Smooth muscle cell (in vitro differentiated cells): Measurements from ENCODE around the gene BABAM2. TPM values are rescaled to one million over a fixed set of nuclear protein-coding genes. Genes with fewer than 3 reads are reported as not detected.

Experiments
- DNase-seq: peaks from one replicate; lab custom pipeline; 2025; ENCODE audit not compliant: unreplicated experiment; lab: John Stamatoyannopoulos, UW
- H2AFZ ChIP-seq: fragments of 200-600 bp; sonication (generic); 2 replicates; pipeline ENCODE4 v1.6.0; 2016; ENCODE audit warnings: antibody characterized with exemption, low read depth, mild to moderate bottlenecking
- H3F3A ChIP-seq: fragments of 200-600 bp; sonication (generic); 2 replicates; pipeline ENCODE4 v1.6.0; 2017; ENCODE audit warnings: antibody characterized with exemption, low read depth
- H3K27ac ChIP-seq: fragments of 200-600 bp; sonication (generic); 2 replicates; pipeline ENCODE4 v1.5.1; 2016; ENCODE audit warnings: low read depth, mild to moderate bottlenecking
- H3K27me3 ChIP-seq: fragments of 200-600 bp; sonication (generic); 2 replicates; pipeline ENCODE4 v1.6.1; 2016; ENCODE audit warnings: low read depth, mild to moderate bottlenecking
- H3K36me3 ChIP-seq: fragments of 200-600 bp; sonication (generic); 2 replicates; pipeline ENCODE4 v1.5.1; 2016; ENCODE audit warnings: low read depth
- H3K4me1 ChIP-seq: fragments of 200-600 bp; sonication (generic); 2 replicates; pipeline ENCODE4 v1.5.1; 2016; ENCODE audit warnings: low read depth
- H3K4me2 ChIP-seq: fragments of 200-600 bp; sonication (generic); 2 replicates; pipeline ENCODE4 v1.6.0; 2016; ENCODE audit warnings: mild to moderate bottlenecking
- H3K4me3 ChIP-seq: fragments of 200-600 bp; sonication (generic); 2 replicates; pipeline ENCODE4 v1.5.1; 2016; ENCODE audit warnings: mild to moderate bottlenecking
- H3K79me2 ChIP-seq: fragments of 200-600 bp; sonication (generic); 2 replicates; pipeline ENCODE4 v1.6.0; 2016; ENCODE audit warnings: low read depth, mild to moderate bottlenecking
- H3K9ac ChIP-seq: fragments of 200-600 bp; sonication (generic); 2 replicates; pipeline ENCODE4 v1.6.0; 2016; ENCODE audit warnings: low read depth
- H3K9me3 ChIP-seq: fragments of 200-600 bp; sonication (generic); replicated peaks from 2 replicates; pipeline ENCODE4 v1.5.1; 2016; ENCODE audit warnings: low read depth
- H4K20me1 ChIP-seq: fragments of 200-600 bp; sonication (generic); 2 replicates; pipeline ENCODE4 v1.6.0; 2016; ENCODE audit warnings: low read depth
- CTCF ChIP-seq: fragments of 200-600 bp; sonication (generic); IDR thresholded peaks from 2 replicates; pipeline ENCODE4 v1.5.1; 2017; ENCODE audit warnings: borderline replicate concordance, mild to moderate bottlenecking, antibody characterized with exemption; ENCODE audit not compliant: insufficient read depth, poor library complexity, severe bottlenecking
- WGBS: methylation state at CpG from one replicate; pipeline ENCODE4 v1.1.7; 2016; ENCODE audit warnings: low lambda C conversion rate; 5-methylcytosine and 5-hydroxymethylcytosine counted together
- polyA plus RNA-seq: library from polyadenylated mRNA; unstranded; fragments of >200 nt; fragmentation: Nextera tagmentation; extraction: Ambion mirVana; gene quantifications from 2 replicates; pipeline ENCODE4 v1.2.1, GENCODE V29; 2016
- total RNA-seq: library from RNA; depleted of rRNA; stranded (reverse); fragments of >200 nt; gene quantifications from 2 replicates; pipeline ENCODE4 v1.2.3, GENCODE V29; 2014

The BABAM2 gene
- total and polyA plus RNA-seq, 2 experiments from 2014 or later, result 26.5 to 29.1 TPM

GRCh38 chr2:28345619-28346018 is 455.1 kb downstream of the BABAM2 start:
- Histone ChIP-seq H3K27me3 (no peaks in the 10 kb centered on the region), H3K4me3 (no peak overlapping the region), H3K79me2 (no peaks in the 10 kb centered on the region), H2AFZ (no peak overlapping the region), H3K4me1 (peaks cover 21% of the 10 kb centered on the region), H3K9me3 (no peaks in the 10 kb centered on the region), H3K4me2 (no peak overlapping the region), H3K9ac (no peak overlapping the region), H3K27ac (no peak overlapping the region), H3F3A (peaks cover 8% of the 10 kb centered on the region), H4K20me1 (no peaks in the 10 kb centered on the region), H3K36me3 (no peaks in the 10 kb centered on the region)
- 88% methylated on average over 8 of the region's 8 CpGs for WGBS
- TF ChIP-seq CTCF, result no peak
- no peak for DNase-seq

- Histone ChIP-seq H3K4me2 (no peak overlapping the region), H4K20me1 (no peaks in the 10 kb centered on the region), H3K79me2 (no peaks in the 10 kb centered on the region), H3K27ac (no peak overlapping the region), H3K9ac (no peak overlapping the region), H3K9me3 (no peaks in the 10 kb centered on the region), H3F3A (peaks cover 8% of the 10 kb centered on the region), H3K36me3 (no peaks in the 10 kb centered on the region), H2AFZ (peak overlapping the region; percentile 23), H3K4me1 (peaks cover 14% of the 10 kb centered on the region), H3K4me3 (no peak overlapping the region), H3K27me3 (no peaks in the 10 kb centered on the region)
- 8% methylated on average over 6 of the region's 6 CpGs for WGBS
- no peak for TF ChIP-seq CTCF
- DNase-seq, result no peak
Observed at GRCh38 chr2:28346587-28346986, 456.1 kb downstream of the BABAM2 start.

GRCh38 chr2:28347193-28347592 is 456.7 kb downstream of the BABAM2 start:
- Histone ChIP-seq H3K9ac (no peak overlapping the region), H3K27me3 (no peaks in the 10 kb centered on the region), H4K20me1 (no peaks in the 10 kb centered on the region), H3K27ac (no peak overlapping the region), H3F3A (peaks cover 8% of the 10 kb centered on the region), H3K36me3 (no peaks in the 10 kb centered on the region), H2AFZ (no peak overlapping the region), H3K79me2 (no peaks in the 10 kb centered on the region), H3K9me3 (no peaks in the 10 kb centered on the region), H3K4me1 (peaks cover 14% of the 10 kb centered on the region), H3K4me3 (no peak overlapping the region), H3K4me2 (no peak overlapping the region)
- no peak for TF ChIP-seq CTCF
- DNase-seq, result no peak
- 91% methylated on average over 6 of the region's 6 CpGs for WGBS

- Histone ChIP-seq H3K27me3 (no peaks in the 10 kb centered on the region), H3K9me3 (no peaks in the 10 kb centered on the region), H3F3A (peaks cover 8% of the 10 kb centered on the region), H4K20me1 (no peaks in the 10 kb centered on the region), H3K9ac (no peak overlapping the region), H2AFZ (no peak overlapping the region), H3K4me3 (no peak overlapping the region), H3K36me3 (no peaks in the 10 kb centered on the region), H3K4me1 (peaks cover 15% of the 10 kb centered on the region), H3K27ac (no peak overlapping the region), H3K79me2 (no peaks in the 10 kb centered on the region), H3K4me2 (no peak overlapping the region)
- TF ChIP-seq CTCF, result no peak
- 89% methylated on average over 9 of the region's 9 CpGs for WGBS
- no peak for DNase-seq
Observed at GRCh38 chr2:28347596-28347995, 457.1 kb downstream of the BABAM2 start.
